Astrocyte (in vitro differentiated cells and primary cell): ENCODE measurements around the gene CFDP1.

Source experiments
- EZH2 ChIP-seq: IDR thresholded peaks from 2 replicates; pipeline ENCODE4 v1.6.1; 2012; ENCODE audit warnings: mild to moderate bottlenecking, low read length, inconsistent platforms; ENCODE audit not compliant: insufficient read depth
- TF ChIP-seq, protein P1 (sequence below): IDR thresholded peaks from 2 replicates; pipeline ENCODE4 v1.5.1; 2011; ENCODE audit warnings: low read depth, mild to moderate bottlenecking, inconsistent platforms, low read length, moderate library complexity; ENCODE audit not compliant: insufficient read depth

GRCh38 chr16:75315539-75316306 is 117.6 kb downstream of the CFDP1 start:
- TF ChIP-seq, protein P1, sequence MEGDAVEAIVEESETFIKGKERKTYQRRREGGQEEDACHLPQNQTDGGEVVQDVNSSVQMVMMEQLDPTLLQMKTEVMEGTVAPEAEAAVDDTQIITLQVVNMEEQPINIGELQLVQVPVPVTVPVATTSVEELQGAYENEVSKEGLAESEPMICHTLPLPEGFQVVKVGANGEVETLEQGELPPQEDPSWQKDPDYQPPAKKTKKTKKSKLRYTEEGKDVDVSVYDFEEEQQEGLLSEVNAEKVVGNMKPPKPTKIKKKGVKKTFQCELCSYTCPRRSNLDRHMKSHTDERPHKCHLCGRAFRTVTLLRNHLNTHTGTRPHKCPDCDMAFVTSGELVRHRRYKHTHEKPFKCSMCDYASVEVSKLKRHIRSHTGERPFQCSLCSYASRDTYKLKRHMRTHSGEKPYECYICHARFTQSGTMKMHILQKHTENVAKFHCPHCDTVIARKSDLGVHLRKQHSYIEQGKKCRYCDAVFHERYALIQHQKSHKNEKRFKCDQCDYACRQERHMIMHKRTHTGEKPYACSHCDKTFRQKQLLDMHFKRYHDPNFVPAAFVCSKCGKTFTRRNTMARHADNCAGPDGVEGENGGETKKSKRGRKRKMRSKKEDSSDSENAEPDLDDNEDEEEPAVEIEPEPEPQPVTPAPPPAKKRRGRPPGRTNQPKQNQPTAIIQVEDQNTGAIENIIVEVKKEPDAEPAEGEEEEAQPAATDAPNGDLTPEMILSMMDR, result no peak
- no peak for TF ChIP-seq EZH2
